ENCODE data around the gene TMEM164. TPM values are rescaled to one million over a fixed set of nuclear protein-coding genes. Genes with fewer than 3 reads are reported as not detected.

TMEM164 gene
- total and polyA plus RNA-seq, 7 experiments from 2014 or later, result 0.92 to 30.1 (median 17.5) TPM

Small RNAs within 50 kb of the gene (microRNA-seq; reads per million reads assigned to microRNA genes)
- gene MIR3978 (ENCODE audit: borderline microRNAs expressed) (not detected), gene MIR652 (ENCODE audit: borderline microRNAs expressed) (1,169 reads per million, percentile 83 among the genes with 10 or more reads in this experiment)

Data from naive thymus-derived CD4-positive, alpha-beta T cell (primary cell).